AG04450 (cell line): ENCODE data around the gene ACAD9. TPM values are rescaled to one million over a fixed set of nuclear protein-coding genes. Genes with fewer than 3 reads are reported as not detected.
A peak's percentile ranks its signal among the peaks of the same experiment; 100 is the strongest.
"Not testable (repeated sequence)": the region's sequence is repeated elsewhere in the genome, so short reads cannot be mapped to it uniquely, and the experiment has no call there.

Source experiments
- CTCF ChIA-PET: fragments of 300-600, 350-600 bp; formaldehyde crosslinking; extraction: SDS; loops from one replicate; lab custom pipeline; 2022; ENCODE audit warnings: antibody characterized with exemption, inconsistent platforms; lab: Charles Lee
- POLR2A ChIA-PET: fragments of 350-600 bp; formaldehyde crosslinking; extraction: SDS; loops from one replicate; lab custom pipeline; 2021; ENCODE audit warnings: antibody characterized with exemption, inconsistent platforms; lab: Yijun Ruan, JAX
- DNase-seq: peaks from one replicate; pipeline ENCODE4 v3.0.0-alpha.2; 2011; ENCODE audit warnings: low read depth, low spot score
- H3K27ac ChIP-seq: one replicate; pipeline ENCODE4 v1.5.1; 2012; ENCODE audit warnings: low read depth, low read length, control low read depth
- H3K27me3 ChIP-seq: one replicate; pipeline ENCODE4 v1.6.0; 2012; ENCODE audit warnings: low read length; ENCODE audit not compliant: control insufficient read depth, insufficient read depth
- H3K4me3 ChIP-seq: 2 replicates; pipeline ENCODE4 v1.5.1; 2011; ENCODE audit warnings: mild to moderate bottlenecking, low read depth, low read length, control low read depth
- H3K9me3 ChIP-seq: 2 replicates; pipeline ENCODE4 v1.5.1; 2012; ENCODE audit warnings: low read length; ENCODE audit not compliant: control insufficient read depth, insufficient read depth
- polyA minus RNA-seq: library from RNA; depleted of rRNA, polyadenylated mRNA; stranded (reverse); fragments of >200 nt; gene quantifications from 2 replicates; pipeline ENCODE4 v1.2.3, GENCODE V29; 2011; rRNA and poly(A)+ RNA removed
- polyA plus RNA-seq: library from polyadenylated mRNA; depleted of rRNA; stranded (reverse); fragments of >200 nt; gene quantifications from 2 replicates; pipeline ENCODE4 v1.2.3, GENCODE V29; 2011; rRNA removed
- TF ChIP-seq, protein P1 (sequence below): IDR thresholded peaks from 2 replicates; pipeline ENCODE4 v1.5.1; 2011; ENCODE audit warnings: low read depth, low read length, control low read depth, inconsistent platforms

The ACAD9 gene
- polyA plus RNA-seq (31.0 and 35.2 TPM in 2 replicates), polyA minus RNA-seq (33.4 and 45.1 TPM in 2 replicates)

DNA sequence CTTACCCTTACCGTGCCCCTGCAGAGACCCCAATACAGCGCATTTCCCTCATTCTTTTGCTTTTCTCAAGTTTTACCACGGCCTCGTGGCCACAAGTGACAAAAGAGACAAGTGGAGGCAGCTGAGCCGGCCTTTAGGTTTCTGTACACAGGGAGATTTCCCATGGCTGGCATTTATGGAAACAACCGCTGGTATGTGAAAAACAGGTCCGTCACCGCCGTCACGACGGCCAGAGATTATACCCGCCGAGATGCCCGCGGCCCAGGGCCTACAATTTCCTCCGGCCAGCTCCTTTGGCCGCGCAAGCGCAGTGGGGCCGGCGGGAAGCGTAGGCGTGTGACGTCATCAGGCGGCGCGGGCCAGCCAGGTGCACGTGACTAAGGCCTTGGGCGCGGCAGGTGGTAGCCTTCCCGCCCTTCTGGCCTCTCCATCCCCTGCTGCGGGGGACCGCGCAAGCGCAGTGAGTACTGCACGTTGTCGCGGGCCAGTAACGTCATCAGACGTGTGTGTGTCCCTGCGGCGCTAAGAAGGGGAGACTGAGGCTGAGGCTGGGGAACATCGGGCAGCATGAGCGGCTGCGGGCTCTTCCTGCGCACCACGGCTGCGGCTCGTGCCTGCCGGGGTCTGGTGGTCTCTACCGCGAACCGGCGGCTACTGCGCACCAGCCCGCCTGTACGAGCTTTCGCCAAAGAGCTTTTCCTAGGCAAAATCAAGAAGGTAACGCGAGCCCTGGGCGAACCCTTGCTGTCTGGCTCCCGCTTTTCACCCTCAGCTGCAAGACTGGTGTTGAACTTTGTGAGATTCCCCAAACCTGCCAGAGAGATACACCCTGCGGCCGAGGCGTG is at the start of gene ACAD9:
Gene ACAD9 (plus strand): TSS at position 496 of the 845 bp plus-strand sequence. CDS start 72 bp downstream, at position 568.
- CTCF ChIA-PET = interaction anchor here (0.7 to 3.4 kb wide), 4 partner anchors 14 to 198 kb away, joined by 3 to 22 read pairs (median 5); no protein-coding TSS in a partner anchor
- Histone ChIP-seq H3K27me3 (no peaks in the 10 kb centered on the region), H3K27ac (peak within 1 kb of the TSS; percentile 97), H3K9me3 (no peaks in the 10 kb centered on the region), H3K4me3 (peak within 1 kb of the TSS; percentile 87)
- TF ChIP-seq, protein P1, sequence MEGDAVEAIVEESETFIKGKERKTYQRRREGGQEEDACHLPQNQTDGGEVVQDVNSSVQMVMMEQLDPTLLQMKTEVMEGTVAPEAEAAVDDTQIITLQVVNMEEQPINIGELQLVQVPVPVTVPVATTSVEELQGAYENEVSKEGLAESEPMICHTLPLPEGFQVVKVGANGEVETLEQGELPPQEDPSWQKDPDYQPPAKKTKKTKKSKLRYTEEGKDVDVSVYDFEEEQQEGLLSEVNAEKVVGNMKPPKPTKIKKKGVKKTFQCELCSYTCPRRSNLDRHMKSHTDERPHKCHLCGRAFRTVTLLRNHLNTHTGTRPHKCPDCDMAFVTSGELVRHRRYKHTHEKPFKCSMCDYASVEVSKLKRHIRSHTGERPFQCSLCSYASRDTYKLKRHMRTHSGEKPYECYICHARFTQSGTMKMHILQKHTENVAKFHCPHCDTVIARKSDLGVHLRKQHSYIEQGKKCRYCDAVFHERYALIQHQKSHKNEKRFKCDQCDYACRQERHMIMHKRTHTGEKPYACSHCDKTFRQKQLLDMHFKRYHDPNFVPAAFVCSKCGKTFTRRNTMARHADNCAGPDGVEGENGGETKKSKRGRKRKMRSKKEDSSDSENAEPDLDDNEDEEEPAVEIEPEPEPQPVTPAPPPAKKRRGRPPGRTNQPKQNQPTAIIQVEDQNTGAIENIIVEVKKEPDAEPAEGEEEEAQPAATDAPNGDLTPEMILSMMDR = no peak
- POLR2A ChIA-PET = interaction anchor here (0.6 to 1.6 kb wide), 5 partner anchors 9 to 274 kb away, joined by 3 to 17 read pairs (median 4); partner anchors contain the start of gene RPN1
- peak; percentile 95 for DNase-seq

DNA sequence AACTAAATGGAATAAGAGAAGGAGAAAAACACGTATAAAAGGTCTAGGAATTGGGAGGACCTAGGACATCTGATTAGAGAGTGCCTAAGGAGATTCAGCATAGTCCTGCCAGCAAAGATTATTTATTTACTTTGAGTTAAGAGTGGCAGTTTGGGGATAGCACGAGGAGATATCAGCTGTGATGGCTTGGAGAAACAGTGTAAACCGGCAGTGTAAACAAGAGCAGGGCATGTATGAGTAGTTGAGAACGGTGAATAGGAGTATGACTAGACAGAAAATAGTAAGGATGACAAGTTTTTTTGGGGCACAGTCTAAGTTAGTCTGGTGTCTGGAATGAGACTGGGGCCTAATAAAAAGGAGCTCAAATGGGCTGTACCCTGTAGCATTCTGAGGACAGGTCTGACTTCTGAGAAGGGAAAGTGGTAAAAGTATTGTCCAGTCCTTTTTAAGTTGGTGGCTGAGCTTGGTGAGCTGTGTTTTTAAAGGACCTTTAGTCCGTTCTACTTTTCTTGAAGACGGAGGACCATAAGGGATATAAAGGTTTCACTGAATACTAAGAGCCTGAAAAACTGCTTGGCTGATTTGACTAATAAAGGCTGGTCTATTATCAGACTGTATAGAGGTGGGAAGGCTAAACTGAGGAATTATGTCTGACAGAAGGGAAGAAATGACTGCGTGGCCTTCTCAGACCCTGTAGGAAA is 49.3 kb upstream of the ACAD9 start:
- H3K9me3 ChIP-seq, H3K4me3 ChIP-seq, CTCF ChIA-PET, H3K27ac ChIP-seq, DNase-seq, H3K27me3 ChIP-seq: not testable (repeated sequence)
- POLR2A ChIA-PET = interaction anchor here (0.7 kb wide), 1 partner anchor 113 kb away, joined by 3 read pairs; no protein-coding TSS in a partner anchor

DNA sequence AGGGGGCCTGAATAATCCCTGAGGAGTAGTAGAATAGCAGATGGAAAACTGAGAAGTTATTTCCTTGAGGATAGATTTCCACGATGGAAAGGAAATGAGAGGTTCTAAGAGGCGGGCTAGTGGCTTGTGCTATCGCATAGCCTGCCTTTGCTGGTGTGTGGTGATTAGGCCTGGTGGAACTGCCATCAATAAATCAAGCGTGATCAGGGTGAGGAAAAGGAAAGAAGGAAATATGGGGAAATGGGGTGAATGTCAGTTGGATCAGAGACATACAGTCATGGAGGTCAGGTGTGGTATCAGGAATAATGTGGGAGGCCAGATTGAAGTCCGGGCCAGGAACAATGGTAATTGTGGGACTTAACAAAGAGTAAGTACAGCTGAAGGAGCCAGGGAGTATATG is 48.7 kb upstream of the ACAD9 start:
- H3K9me3 ChIP-seq, POLR2A ChIA-PET, H3K27ac ChIP-seq, H3K27me3 ChIP-seq, H3K4me3 ChIP-seq, DNase-seq, CTCF ChIA-PET: not testable (repeated sequence)

DNA sequence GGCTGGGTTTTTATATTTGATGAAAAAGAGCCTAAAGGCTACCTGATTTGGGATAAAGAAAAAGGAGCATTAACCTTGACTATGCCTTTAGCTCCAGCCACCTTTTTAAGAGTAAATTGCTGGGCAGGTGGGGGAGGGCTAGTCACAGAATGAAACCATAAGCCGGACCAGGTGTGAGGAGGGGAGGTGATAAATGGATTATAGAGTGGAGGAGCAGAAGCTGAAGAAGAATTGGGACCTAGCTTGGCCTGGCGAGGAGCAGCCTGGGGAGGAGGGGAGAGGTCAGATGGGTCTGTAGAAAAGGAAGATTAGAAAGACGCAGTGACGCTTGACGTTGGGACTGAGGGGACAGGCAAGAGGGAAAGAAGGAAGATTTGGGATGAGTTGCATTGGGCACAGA is 46.4 kb upstream of the ACAD9 start:
- H3K9me3 ChIP-seq, CTCF ChIA-PET, H3K27me3 ChIP-seq, DNase-seq, H3K27ac ChIP-seq, POLR2A ChIA-PET, H3K4me3 ChIP-seq: not testable (repeated sequence)

DNA sequence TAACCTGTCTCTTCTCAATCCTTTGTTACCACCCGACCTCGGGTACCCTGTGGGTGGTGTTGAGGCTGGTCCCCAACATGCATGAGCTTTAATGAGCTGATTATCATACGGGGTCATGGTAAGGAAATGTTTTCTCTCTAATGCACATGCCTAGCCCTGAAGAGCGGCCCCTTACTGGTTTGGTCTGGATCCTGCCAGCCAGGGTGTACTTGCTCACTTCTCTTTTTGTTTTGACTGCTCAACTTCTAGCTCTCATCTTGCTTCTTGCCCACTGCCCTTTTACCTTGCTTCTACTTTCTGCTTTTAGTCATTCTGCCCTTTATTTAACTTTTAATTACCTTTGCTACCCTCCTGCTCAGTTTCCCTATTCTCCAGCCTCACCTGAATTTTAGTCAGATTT is 44.3 kb upstream of the ACAD9 start:
- ChIA-PET POLR2A (no interaction called here), CTCF (no interaction called here)
- DNase-seq = no peak
- H3K9me3 ChIP-seq = no peaks in the 10 kb centered on the region
- H3K27ac ChIP-seq = no peak overlapping the region
- H3K27me3 ChIP-seq = peaks cover 10% of the 10 kb centered on the region
- no peak overlapping the region for H3K4me3 ChIP-seq
- TF ChIP-seq, protein P1 = no peak

DNA sequence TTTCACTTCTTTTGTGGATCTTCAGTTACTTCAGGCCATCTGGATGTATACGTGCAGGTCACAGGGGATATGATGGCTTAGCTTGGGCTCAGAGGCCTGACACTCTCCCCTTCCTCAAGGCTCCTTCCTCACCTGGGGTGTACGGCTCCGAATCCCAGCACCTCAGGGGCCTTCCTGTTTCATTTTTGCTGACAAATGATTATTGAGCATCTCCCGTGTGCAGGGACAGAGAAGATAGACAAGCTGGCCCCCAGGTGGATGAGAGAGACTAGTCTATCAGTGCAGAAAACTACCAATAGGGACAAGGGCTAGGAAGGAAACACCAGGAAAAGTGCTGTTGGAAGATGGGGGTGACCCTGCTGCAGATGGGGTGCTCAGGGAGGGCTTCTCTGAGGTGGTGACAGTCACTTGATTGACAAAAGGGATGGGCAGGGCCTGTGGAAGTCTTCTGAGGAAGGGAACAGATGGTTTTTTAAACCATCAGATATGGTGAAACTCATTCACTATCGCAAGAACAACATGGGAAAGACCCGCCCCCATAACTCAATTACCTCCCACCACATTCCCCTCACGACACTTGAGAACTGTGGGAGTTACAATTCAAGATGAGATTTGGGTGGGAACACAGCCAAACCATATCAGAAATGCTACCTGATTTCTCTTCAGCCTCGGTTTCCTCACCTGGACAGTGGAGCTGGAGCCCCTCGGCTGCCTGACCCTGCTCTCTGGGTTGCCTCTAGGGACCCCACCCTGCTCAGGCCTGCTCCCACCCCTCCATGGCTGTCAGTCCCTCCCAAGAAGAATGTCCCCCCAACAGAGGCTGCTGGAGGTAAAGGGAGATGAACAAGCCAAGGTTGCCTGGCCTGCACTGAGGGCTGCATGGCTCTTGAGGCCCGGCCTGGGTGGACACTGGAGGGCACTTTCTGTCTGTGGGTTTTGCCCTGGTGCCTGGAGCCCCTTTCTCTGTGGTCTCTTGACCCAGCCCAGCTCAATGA is 37.2 kb upstream of the ACAD9 start:
- ChIA-PET POLR2A (no interaction called here), CTCF (no interaction called here)
- no peak for DNase-seq
- Histone ChIP-seq H3K27me3 (peaks cover 3% of the 10 kb centered on the region), H3K4me3 (no peak overlapping the region), H3K27ac (no peak overlapping the region), H3K9me3 (no peaks in the 10 kb centered on the region)
- TF ChIP-seq, protein P1 = no peak
